Lower leg skin (tissue), 3 donors: Measurements from ENCODE around the gene RCAN1.

Experiments
- CTCF ChIP-seq, 3 donors: fragments of 450-650 bp; IDR thresholded peaks; one replicate each; pipeline ENCODE4 v1.5.1; 2016; ENCODE audit warnings: antibody characterized with exemption in 3 of 3, mild to moderate bottlenecking in 3 of 3, moderate library complexity in 2 of 3
- POLR2A ChIP-seq, 2 donors: fragments of 450-650 bp; IDR thresholded peaks; one replicate each; pipeline ENCODE4 v1.6.1; 2016 to 2017; ENCODE audit warnings: antibody characterized with exemption in 2 of 2, mild to moderate bottlenecking in 1 of 2, moderate library complexity in 1 of 2

- TF ChIP-seq POLR2A (IDR thresholded peaks at IDR 0.05) = no peak
- no peak for TF ChIP-seq CTCF (IDR thresholded peaks at IDR 0.05)
These were observed 15.9 kb downstream of the RCAN1 start for GRCh38 chr21:34598931-34599400.
